Lower lobe of right lung (tissue), 2 donors: Measurements from ENCODE around the gene SNED1. TPM values are rescaled to one million over a fixed set of nuclear protein-coding genes. Genes with fewer than 3 reads are reported as not detected.
A peak's percentile ranks its signal among the peaks of the same experiment; 100 is the strongest.

Experiments used
- ATAC-seq, 2 donors: fragments of 200-7000 bp; cut with Tn5 transposase; one replicate each; pipeline ENCODE4 v1.9.1; 2020 to 2022; ENCODE audit warnings: mild to moderate bottlenecking in 2 of 2, moderate library complexity in 2 of 2
- DNase-seq: peaks from one replicate; pipeline ENCODE4 v3.0.0-alpha.2; 2020
- H3K27ac ChIP-seq: fragments of 200-600 bp; one replicate; pipeline ENCODE4 v1.8.0; 2022
- H3K27me3 ChIP-seq: fragments of 200-600 bp; one replicate; pipeline ENCODE4 v1.8.0; 2022; ENCODE audit warnings: low read depth
- H3K36me3 ChIP-seq: fragments of 200-600 bp; one replicate; pipeline ENCODE4 v1.8.0; 2022; ENCODE audit warnings: mild to moderate bottlenecking
- H3K4me1 ChIP-seq: fragments of 200-600 bp; one replicate; pipeline ENCODE4 v1.8.0; 2022
- H3K4me3 ChIP-seq: fragments of 200-600 bp; one replicate; pipeline ENCODE4 v1.8.0; 2022; ENCODE audit warnings: mild to moderate bottlenecking
- H3K9me3 ChIP-seq: fragments of 200-600 bp; one replicate; pipeline ENCODE4 v1.8.0; 2022
- intact Hi-C: fragments of 100-400 bp; cut with DNase I; formaldehyde crosslinking; loops from one replicate; pipeline ENCODE4 v1.11.0; 2022
- total RNA-seq: library from RNA; stranded (reverse); fragmentation: NEBNext Ultra II Directional; extraction: Animal tissue kit (Norgen Biotek cat#: 25700); gene quantifications from one replicate; pipeline ENCODE4 v1.2.1, GENCODE V29; 2021
- TF ChIP-seq, protein P1 (sequence below): fragments of 200-600 bp; IDR thresholded peaks from one replicate; pipeline ENCODE4 v1.8.0; 2022; ENCODE audit warnings: antibody characterized with exemption, mild to moderate bottlenecking
- donor health status: DM: no; HTN: yes; CAD: no; lungs with severe emphysema.

SNED1 gene
- total RNA-seq, 1 donor from 2014 or later, result 36.2 TPM

DNA sequence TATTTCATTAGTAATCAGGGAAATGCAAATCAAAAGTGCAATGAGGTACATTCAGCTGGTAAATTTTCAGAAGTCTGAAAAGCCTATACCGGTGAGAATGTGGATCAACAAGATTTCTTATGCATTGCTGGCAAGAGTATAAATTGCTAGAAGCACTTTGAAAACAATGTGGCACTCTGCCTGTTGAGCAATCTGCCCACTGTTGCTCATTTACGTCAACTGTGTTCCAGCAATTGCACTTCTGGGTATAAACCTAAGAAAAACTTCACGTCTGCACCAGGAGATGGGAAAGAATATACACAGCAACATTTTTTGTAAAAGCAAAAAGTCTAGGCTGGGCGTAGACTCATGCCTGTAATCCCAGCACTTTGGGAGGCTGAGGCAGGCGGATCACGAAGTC lies 62.9 kb downstream of the SNED1 start:
- Histone ChIP-seq H3K27me3 (no peaks in the 10 kb centered on the region), H3K27ac (no peak overlapping the region), H3K36me3 (peaks cover 15% of the 10 kb centered on the region), H3K9me3 (no peaks in the 10 kb centered on the region), H3K4me3 (no peak overlapping the region), H3K4me1 (peaks cover 7% of the 10 kb centered on the region)
- no peak for DNase-seq
- intact Hi-C loops, result no loop called here
- ATAC-seq, result peak; percentile 27 to 53
- TF ChIP-seq, protein P1, sequence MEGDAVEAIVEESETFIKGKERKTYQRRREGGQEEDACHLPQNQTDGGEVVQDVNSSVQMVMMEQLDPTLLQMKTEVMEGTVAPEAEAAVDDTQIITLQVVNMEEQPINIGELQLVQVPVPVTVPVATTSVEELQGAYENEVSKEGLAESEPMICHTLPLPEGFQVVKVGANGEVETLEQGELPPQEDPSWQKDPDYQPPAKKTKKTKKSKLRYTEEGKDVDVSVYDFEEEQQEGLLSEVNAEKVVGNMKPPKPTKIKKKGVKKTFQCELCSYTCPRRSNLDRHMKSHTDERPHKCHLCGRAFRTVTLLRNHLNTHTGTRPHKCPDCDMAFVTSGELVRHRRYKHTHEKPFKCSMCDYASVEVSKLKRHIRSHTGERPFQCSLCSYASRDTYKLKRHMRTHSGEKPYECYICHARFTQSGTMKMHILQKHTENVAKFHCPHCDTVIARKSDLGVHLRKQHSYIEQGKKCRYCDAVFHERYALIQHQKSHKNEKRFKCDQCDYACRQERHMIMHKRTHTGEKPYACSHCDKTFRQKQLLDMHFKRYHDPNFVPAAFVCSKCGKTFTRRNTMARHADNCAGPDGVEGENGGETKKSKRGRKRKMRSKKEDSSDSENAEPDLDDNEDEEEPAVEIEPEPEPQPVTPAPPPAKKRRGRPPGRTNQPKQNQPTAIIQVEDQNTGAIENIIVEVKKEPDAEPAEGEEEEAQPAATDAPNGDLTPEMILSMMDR, result no peak

DNA sequence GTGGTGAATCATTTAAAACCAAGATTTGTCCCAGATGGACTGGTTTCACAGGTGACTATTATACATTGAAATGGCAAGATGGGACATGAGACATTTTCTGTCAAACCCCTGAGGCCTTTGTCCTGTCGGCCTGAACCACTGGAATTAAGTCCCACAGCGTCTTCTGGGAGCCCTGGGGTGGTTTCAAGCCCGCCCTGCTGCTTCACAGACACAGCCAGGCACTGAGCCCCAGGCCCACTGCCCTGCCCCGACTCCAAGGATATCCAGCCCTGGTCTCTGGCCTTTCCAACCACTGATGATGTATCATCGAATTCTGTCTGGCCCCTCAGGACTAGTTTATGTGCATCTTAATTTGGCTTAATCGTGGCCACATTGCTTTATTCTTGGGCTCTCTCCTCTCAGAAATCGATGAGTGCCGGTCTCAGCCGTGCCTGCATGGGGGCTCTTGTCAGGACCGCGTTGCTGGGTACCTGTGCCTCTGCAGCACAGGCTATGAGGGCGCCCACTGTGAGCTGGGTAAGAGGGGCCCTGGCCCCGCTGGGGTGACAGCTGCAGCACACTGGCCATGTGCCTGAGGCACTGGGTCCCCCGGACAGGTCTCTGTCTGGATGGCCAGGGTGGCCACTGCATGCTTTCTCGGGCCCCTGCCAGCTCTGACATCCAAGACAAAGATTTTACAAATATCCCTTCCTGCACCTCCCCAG lies 64.1 kb downstream of the SNED1 start:
- TF ChIP-seq, protein P1, result no peak
- no peaks in the 10 kb centered on the region for H3K9me3 ChIP-seq
- H3K4me1 ChIP-seq, result peaks cover 7% of the 10 kb centered on the region
- no peak for DNase-seq
- no peaks in the 10 kb centered on the region for H3K27me3 ChIP-seq
- peak overlapping the region; percentile 31 for H3K27ac ChIP-seq
- no peak overlapping the region for H3K4me3 ChIP-seq
- no peak for ATAC-seq
- intact Hi-C loops, result no loop called here
- H3K36me3 ChIP-seq, result peaks cover 27% of the 10 kb centered on the region

DNA sequence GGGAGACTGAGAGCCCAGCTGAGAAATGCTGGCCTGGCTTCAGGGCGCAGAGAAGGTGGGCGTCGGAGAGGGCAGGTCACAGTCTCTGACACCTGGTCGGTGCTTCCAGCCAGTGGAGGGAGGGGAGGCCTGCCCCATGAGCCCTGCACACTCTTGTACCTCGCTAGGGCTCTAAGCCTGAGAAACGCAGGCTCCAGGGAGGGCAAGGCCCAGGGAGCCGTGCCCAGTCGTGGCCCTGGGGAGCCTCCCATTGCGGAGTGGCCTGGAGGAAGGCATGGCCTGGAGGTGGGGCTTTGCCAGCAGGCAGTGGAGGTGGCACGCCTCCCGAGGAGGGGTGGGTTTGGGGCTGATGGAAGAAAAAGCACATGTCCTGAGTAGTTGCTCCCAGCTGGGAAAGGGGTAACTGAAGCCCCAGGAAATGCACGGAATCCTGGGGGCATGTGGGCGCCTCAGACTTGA lies 64.7 kb downstream of the SNED1 start:
- Histone ChIP-seq H3K9me3 (no peaks in the 10 kb centered on the region), H3K4me3 (peak overlapping the region; percentile 38), H3K27me3 (no peaks in the 10 kb centered on the region), H3K27ac (peak overlapping the region; percentile 31), H3K36me3 (peaks cover 33% of the 10 kb centered on the region), H3K4me1 (peaks cover 7% of the 10 kb centered on the region)
- intact Hi-C loops, result no loop called here
- peak; percentile 68 to 69 for ATAC-seq
- TF ChIP-seq, protein P1, result no peak
- DNase-seq, result peak; percentile 61

DNA sequence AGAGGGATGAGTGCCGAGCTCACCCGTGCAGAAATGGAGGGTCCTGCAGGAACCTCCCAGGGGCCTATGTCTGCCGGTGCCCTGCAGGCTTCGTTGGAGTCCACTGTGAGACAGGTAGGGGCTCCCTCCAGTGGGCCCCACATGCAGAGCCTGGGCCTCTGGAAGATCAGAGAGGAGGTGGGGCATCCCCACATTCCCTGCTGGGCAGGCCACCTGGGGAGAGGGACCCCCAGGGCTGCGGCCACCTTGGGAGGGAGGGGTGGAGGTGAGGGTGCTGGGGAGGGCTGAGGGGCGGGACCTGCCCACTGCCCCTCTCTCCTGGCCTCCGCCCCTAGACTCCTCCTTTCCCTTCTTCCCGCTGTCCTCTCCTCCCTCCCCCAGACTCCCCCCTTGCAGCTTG lies 65.2 kb downstream of the SNED1 start:
- no peaks in the 10 kb centered on the region for H3K9me3 ChIP-seq
- H3K27me3 ChIP-seq, result no peaks in the 10 kb centered on the region
- DNase-seq, result peak; percentile 46
- no peak overlapping the region for H3K27ac ChIP-seq
- H3K36me3 ChIP-seq, result peaks cover 37% of the 10 kb centered on the region
- ATAC-seq, result peak; percentile 46 to 50
- intact Hi-C loops, result no loop called here
- peaks cover 7% of the 10 kb centered on the region for H3K4me1 ChIP-seq
- H3K4me3 ChIP-seq, result peak overlapping the region; percentile 38
- TF ChIP-seq, protein P1, result no peak

DNA sequence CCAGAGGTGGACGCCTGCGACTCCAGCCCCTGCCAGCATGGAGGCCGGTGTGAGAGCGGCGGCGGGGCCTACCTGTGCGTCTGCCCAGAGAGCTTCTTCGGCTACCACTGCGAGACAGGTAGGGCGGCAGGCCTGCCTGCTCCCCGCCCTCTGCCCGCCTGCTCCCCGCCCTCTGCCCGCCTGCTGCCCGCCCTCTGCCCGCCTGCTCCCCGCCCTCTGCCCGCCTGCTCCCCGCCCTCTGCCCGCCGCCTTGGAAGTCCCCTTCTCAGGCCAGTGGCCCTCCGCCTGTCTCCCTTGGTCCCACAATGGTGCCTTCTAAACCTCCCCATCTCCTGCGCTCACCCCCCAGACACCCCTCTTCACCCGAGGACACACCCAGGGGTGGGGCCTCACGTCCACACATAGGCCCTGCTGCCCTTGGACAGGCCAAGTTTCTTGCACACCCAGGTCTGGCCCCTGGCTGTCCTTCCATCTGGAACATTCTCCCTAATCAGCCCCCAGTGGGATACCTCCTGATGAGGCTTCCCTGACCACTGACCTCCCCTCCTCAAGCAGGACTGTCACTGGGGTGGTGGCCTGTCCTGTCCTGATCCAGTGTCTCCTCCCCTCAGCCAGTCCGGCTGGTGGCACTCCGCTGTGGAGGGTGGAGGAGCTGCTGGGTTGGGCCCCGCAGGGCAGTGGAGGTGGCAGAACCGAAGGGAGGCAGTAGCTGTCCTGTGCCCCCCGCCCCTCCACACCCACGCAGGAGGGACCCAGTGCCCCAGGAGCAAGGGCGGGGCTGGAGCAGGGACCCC lies 65.8 kb downstream of the SNED1 start:
- intact Hi-C loops, result no loop called here
- H3K4me3 ChIP-seq, result peak overlapping the region; percentile 38
- H3K27me3 ChIP-seq, result no peaks in the 10 kb centered on the region
- DNase-seq (peak; percentile 71), ATAC-seq (peak; percentile 89 to 91)
- peaks cover 7% of the 10 kb centered on the region for H3K4me1 ChIP-seq
- H3K36me3 ChIP-seq, result peaks cover 43% of the 10 kb centered on the region
- TF ChIP-seq, protein P1, result no peak
- H3K27ac ChIP-seq, result no peak overlapping the region
- H3K9me3 ChIP-seq, result no peaks in the 10 kb centered on the region
